Colonic mucosa (tissue), 4 donors: Measurements from ENCODE around the gene CCNDBP1. TPM values are rescaled to one million over a fixed set of nuclear protein-coding genes. Genes with fewer than 3 reads are reported as not detected.
"Not testable (repeated sequence)": the region's sequence is repeated elsewhere in the genome, so short reads cannot be mapped to it uniquely, and the experiment has no call there.

Experiments
- DNase-seq: peaks from one replicate; pipeline ENCODE4 v3.0.0-alpha.2; 2020
- H3K27ac ChIP-seq: fragments of 200-600 bp; one replicate; pipeline ENCODE4 v1.8.0; 2021
- H3K27me3 ChIP-seq: fragments of 200-600 bp; one replicate; pipeline ENCODE4 v1.8.0; 2021
- H3K36me3 ChIP-seq: fragments of 200-600 bp; one replicate; pipeline ENCODE4 v1.8.0; 2021
- H3K4me1 ChIP-seq: fragments of 200-600 bp; one replicate; pipeline ENCODE4 v1.8.0; 2021; ENCODE audit warnings: mild to moderate bottlenecking
- H3K4me3 ChIP-seq: fragments of 200-600 bp; one replicate; pipeline ENCODE4 v1.8.0; 2021
- H3K9ac ChIP-seq, 2 donors: one replicate each; pipeline ENCODE4 v1.7.0; 2013; ENCODE audit warnings: control low read depth in 2 of 2, low read depth in 2 of 2, low read length in 2 of 2
- H3K9me3 ChIP-seq: fragments of 200-600 bp; one replicate; pipeline ENCODE4 v1.8.0; 2021
- CTCF ChIP-seq: fragments of 200-600 bp; IDR thresholded peaks from one replicate; pipeline ENCODE4 v1.8.0; 2022; ENCODE audit warnings: antibody characterized with exemption, mild to moderate bottlenecking
- intact Hi-C: fragments of 100-400 bp; cut with DNase I; formaldehyde crosslinking; loops from one replicate; pipeline ENCODE4 v1.14.1; 2022
- total RNA-seq, 2 donors: library from RNA; stranded (reverse); fragmentation: NEBNext Ultra II Directional in 1 of 2; extraction: Animal tissue kit (Norgen Biotek cat#: 25700) in 1 of 2; gene quantifications; one replicate each; pipeline ENCODE4 v1.2.1, GENCODE V29; 2021
- donor health status: healthy.
- donor health status: DM: no; HTN: no; CAD: no.
- donor health status: DM: no; HTN: no; CAD: no.

Gene CCNDBP1
- total RNA-seq, 2 donors from 2014 or later, result 48.2 to 64.5 TPM

DNA sequence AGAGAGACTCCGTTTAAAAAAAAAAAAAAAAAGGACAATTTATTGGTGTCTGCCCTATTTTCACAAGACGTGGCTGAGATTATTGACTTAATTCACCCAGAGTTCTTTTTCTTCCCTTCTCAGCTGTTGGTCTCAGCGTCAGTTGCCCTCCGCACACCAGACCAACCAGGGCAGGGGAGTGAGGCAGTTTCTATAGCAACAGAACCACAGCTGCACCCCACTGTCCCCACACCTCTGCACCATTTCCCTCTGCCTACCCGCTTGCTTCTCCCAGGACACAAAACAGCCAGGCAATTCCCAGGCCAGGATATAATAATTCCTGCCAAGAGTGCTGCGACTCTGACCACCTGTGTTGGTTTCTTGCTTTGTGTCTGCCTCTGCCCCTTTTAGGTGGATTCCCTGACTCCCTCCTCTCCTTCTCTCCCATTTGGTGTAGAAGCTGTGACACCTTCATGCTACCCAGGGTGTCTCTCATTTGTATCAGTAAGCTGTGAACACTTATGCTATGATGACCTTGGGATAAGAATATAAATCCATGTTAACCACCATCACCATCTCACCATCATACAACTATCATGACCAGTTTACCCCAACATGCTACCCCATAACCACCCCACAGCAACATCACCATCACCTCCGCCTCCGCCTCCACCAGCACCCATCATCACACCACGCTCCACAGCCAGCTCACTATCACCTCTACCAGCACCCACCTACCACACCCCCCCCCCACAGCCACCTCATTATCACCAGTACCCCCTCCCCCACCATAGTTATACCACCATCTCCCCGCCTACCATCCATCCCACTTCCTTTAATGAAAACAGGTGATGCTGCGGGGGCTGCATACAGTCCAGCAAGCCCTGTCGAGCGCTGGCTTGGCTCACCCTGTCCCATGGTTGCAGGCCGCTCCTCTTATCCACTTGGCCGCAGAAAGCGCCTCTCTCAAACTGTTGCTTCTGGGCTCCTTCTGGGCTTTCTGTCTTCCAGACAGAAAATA lies 35.0 kb downstream of the CCNDBP1 start:
- DNase-seq, result no peak
- no peak for TF ChIP-seq CTCF
- Histone ChIP-seq H3K9me3 (no peaks in the 10 kb centered on the region), H3K36me3 (no peaks in the 10 kb centered on the region), H3K9ac (no peak overlapping the region), H3K27ac (no peak overlapping the region), H3K4me3 (no peak overlapping the region), H3K27me3 (no peaks in the 10 kb centered on the region), H3K4me1 (no peaks in the 10 kb centered on the region)
- intact Hi-C loops, result no loop called here

GRCh38 chr15:43220991-43221403 lies 35.8 kb downstream of the CCNDBP1 start, which contains the start of gene EPB42:
Gene EPB42, minus strand, starts transcription at chr15:43221018. Its CDS starts 193 bp downstream, at chr15:43220825.
- no peaks in the 10 kb centered on the region for H3K27me3 ChIP-seq
- H3K27ac ChIP-seq, result no peak within 1 kb of the TSS
- H3K36me3 ChIP-seq, result no peaks in the 10 kb centered on the region
- no peak for DNase-seq
- TF ChIP-seq CTCF, result no peak
- H3K4me1 ChIP-seq, result no peaks in the 10 kb centered on the region
- intact Hi-C loops, result no loop called here
- H3K9me3 ChIP-seq, result no peaks in the 10 kb centered on the region
- no peak within 1 kb of the TSS for H3K4me3 ChIP-seq
- no peak within 1 kb of the TSS for H3K9ac ChIP-seq

DNA sequence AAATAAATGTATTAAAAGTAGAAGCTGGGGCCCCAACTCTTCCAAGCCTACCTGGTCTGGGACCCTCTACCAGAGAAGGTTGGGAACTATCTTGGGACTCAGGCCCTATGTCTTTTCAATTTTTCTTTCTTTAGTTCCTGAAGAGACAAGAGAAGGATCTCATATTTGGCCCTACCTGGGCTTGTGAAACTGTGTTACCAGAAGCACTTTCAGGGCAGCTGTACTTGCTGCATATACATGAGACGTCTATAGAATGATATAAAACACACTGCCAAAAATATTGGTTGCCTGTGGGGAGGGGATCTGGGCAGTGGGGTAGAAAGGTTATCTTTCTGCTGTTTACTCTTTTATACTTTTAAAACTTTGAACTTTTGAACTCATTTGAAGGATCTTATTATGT lies 36.2 kb downstream of the CCNDBP1 start:
- Histone ChIP-seq H3K9me3 (no peaks in the 10 kb centered on the region), H3K27me3 (no peaks in the 10 kb centered on the region), H3K9ac (no peak overlapping the region), H3K27ac (no peak overlapping the region), H3K4me3 (no peak overlapping the region), H3K4me1 (no peaks in the 10 kb centered on the region), H3K36me3 (no peaks in the 10 kb centered on the region)
- no peak for TF ChIP-seq CTCF
- DNase-seq, result no peak
- intact Hi-C loops, result no loop called here

- peak; percentile 32 for DNase-seq
- Histone ChIP-seq H3K27me3 (no peaks in the 10 kb centered on the region), H3K36me3 (no peaks in the 10 kb centered on the region), H3K9me3 (no peaks in the 10 kb centered on the region), H3K27ac (no peak overlapping the region), H3K4me1 (no peaks in the 10 kb centered on the region), H3K4me3 (no peak overlapping the region), H3K9ac (no peak overlapping the region)
- intact Hi-C loops, result loop anchor here (2.0 kb wide), 1 partner anchor 61 kb away; no protein-coding TSS in a partner anchor
- peak; percentile 62 for TF ChIP-seq CTCF
Measured at GRCh38 chr15:43225201-43225949, 40.2 kb downstream of the CCNDBP1 start.

- not testable (repeated sequence) for H3K27ac ChIP-seq, DNase-seq, H3K4me3 ChIP-seq, H3K9ac ChIP-seq, H3K27me3 ChIP-seq, H3K36me3 ChIP-seq, H3K9me3 ChIP-seq, H3K4me1 ChIP-seq
- intact Hi-C loops, result loop anchor here (2.0 kb wide), 1 partner anchor 61 kb away; no protein-coding TSS in a partner anchor
Measured at GRCh38 chr15:43225950-43226255, 40.7 kb downstream of the CCNDBP1 start.
